Epithelial cell of esophagus (primary cell): ENCODE results near the gene BCKDHB.
A peak's percentile ranks its signal among the peaks of the same experiment; 100 is the strongest.

Source experiments
- DNase-seq: peaks from one replicate; pipeline ENCODE4 v3.0.0; 2010; ENCODE audit warnings: low read depth
- H3K4me3 ChIP-seq: 2 replicates; pipeline ENCODE4 v1.5.1; 2011; ENCODE audit warnings: mild to moderate bottlenecking, low read length, control low read depth
- CTCF ChIP-seq: IDR thresholded peaks from 2 replicates; pipeline ENCODE4 v1.5.1; 2011; ENCODE audit warnings: low read depth, mild to moderate bottlenecking, low read length, control low read depth, inconsistent platforms; ENCODE audit not compliant: insufficient read depth; ENCODE audit errors: missing control alignments

The BCKDHB gene

GRCh38 chr6:80268865-80269730 lies 162.6 kb downstream of the BCKDHB start:
- DNase-seq: no peak
- TF ChIP-seq CTCF: no peak
- H3K4me3 ChIP-seq: no peak overlapping the region

GRCh38 chr6:80271074-80271473 lies 164.6 kb downstream of the BCKDHB start:
- H3K4me3 ChIP-seq: no peak overlapping the region
- TF ChIP-seq CTCF: no peak
- no peak for DNase-seq

GRCh38 chr6:80272988-80273387 lies 166.5 kb downstream of the BCKDHB start:
- DNase-seq: no peak
- no peak overlapping the region for H3K4me3 ChIP-seq
- TF ChIP-seq CTCF: no peak

GRCh38 chr6:80276861-80277260 lies 170.4 kb downstream of the BCKDHB start:
- TF ChIP-seq CTCF: no peak
- no peak overlapping the region for H3K4me3 ChIP-seq
- no peak for DNase-seq

GRCh38 chr6:80277501-80277900 lies 171.0 kb downstream of the BCKDHB start:
- DNase-seq: no peak
- no peak overlapping the region for H3K4me3 ChIP-seq
- no peak for TF ChIP-seq CTCF

GRCh38 chr6:80280262-80281010 lies 174.0 kb downstream of the BCKDHB start:
- TF ChIP-seq CTCF: no peak
- H3K4me3 ChIP-seq: no peak overlapping the region
- peak; percentile 89 for DNase-seq
